Lung (tissue), 12 donors: Measurements from ENCODE around the gene LAMP1. TPM values are rescaled to one million over a fixed set of nuclear protein-coding genes. Genes with fewer than 3 reads are reported as not detected.

Experiments used
- ATAC-seq: fragments of 200-7000 bp; cut with Tn5 transposase; one replicate; pipeline ENCODE4 v1.9.1; 2020; ENCODE audit warnings: moderate number of reproducible peaks; ENCODE audit not compliant: insufficient read depth, low FRiP score
- DNase-seq, 3 donors: peaks; one replicate each; pipeline ENCODE4 v3.0.0-alpha.2; 2013 to 2017
- H3K27ac ChIP-seq, 2 donors: one replicate each; pipeline ENCODE4 v1.5.1; 2013; ENCODE audit warnings: mild to moderate bottlenecking in 2 of 2, moderate library complexity in 2 of 2, control low read depth in 1 of 2, inconsistent platforms in 1 of 2, low read depth in 1 of 2, low read length in 1 of 2
- H3K27me3 ChIP-seq, 3 donors: one replicate each; pipeline ENCODE4 v1.5.1; 2013; ENCODE audit warnings: low read length in 2 of 3; ENCODE audit not compliant: control insufficient read depth in 3 of 3, insufficient read depth in 3 of 3
- H3K36me3 ChIP-seq, 4 donors: one replicate each; pipeline ENCODE4 v1.5.1; 2013; ENCODE audit warnings: low read length in 4 of 4, mild to moderate bottlenecking in 1 of 4, moderate library complexity in 1 of 4; ENCODE audit not compliant: control insufficient read depth in 4 of 4, insufficient read depth in 4 of 4
- H3K4me1 ChIP-seq, 5 donors: one replicate each; pipeline ENCODE4 v1.5.1; 2013; ENCODE audit warnings: low read length in 5 of 5, mild to moderate bottlenecking in 2 of 5, moderate library complexity in 1 of 5; ENCODE audit not compliant: control insufficient read depth in 5 of 5, insufficient read depth in 5 of 5
- H3K4me3 ChIP-seq: one replicate; pipeline ENCODE4 v1.5.1; 2013; ENCODE audit warnings: mild to moderate bottlenecking, control low read depth, moderate library complexity
- H3K9ac ChIP-seq, 2 donors: one replicate each; pipeline ENCODE4 v1.5.1; 2013; ENCODE audit warnings: low read length in 2 of 2, control low read depth in 1 of 2; ENCODE audit not compliant: insufficient read depth in 1 of 2
- H3K9me3 ChIP-seq, 4 donors: one replicate each; pipeline ENCODE4 v1.5.1; 2013; ENCODE audit warnings: low read length in 3 of 4, mild to moderate bottlenecking in 1 of 4, moderate library complexity in 1 of 4; ENCODE audit not compliant: control insufficient read depth in 4 of 4, insufficient read depth in 3 of 4
- CTCF ChIP-seq: IDR thresholded peaks from 2 replicates; pipeline ENCODE4 v1.5.1; 2012; ENCODE audit warnings: mild to moderate bottlenecking; ENCODE audit errors: control extremely low read depth, extremely low read depth
- WGBS, 2 donors: extraction: QIAGEN DNeasy Blood & Tissue Kit; methylation state at CpG; one replicate each; pipeline ENCODE4 v1.1.7; 2013; 5-methylcytosine and 5-hydroxymethylcytosine counted together
- polyA plus RNA-seq, 2 donors: library from polyadenylated mRNA; stranded (reverse); fragments of 200-250 nt; gene quantifications; one replicate each; pipeline ENCODE4 v1.2.1, GENCODE V29; 2013
- total RNA-seq, 2 donors: library from RNA; depleted of rRNA in 1 of 2; stranded (reverse); fragments of >200 nt in 1 of 2; gene quantifications; one replicate each; pipeline ENCODE4 v1.2.1, GENCODE V29; 2014 to 2021
- donor health status: control.
- donor health status: control.
- donor health status: Bipolar disorder and iron deficiency.
- donor health status: healthy.
- donor health status: DM: yes; HTN: yes; CAD: no.

Gene LAMP1
- total and polyA plus RNA-seq, 4 donors, result 76.8 to 320 (median 150) TPM

GRCh38 chr13:113325779-113326178 is 28.7 kb downstream of the LAMP1 start:
- peaks cover 9 to 32% (median 13%) of the 10 kb centered on the region in 4 donors for H3K36me3 ChIP-seq
- H3K9ac ChIP-seq, result no peak overlapping the region
- TF ChIP-seq CTCF, result no peak
- H3K4me1 ChIP-seq, result peaks cover 0 to 10% (median 0%) of the 10 kb centered on the region in 5 donors
- WGBS, 2 donors, result 90 to 91% methylated on average over 23 of the region's 23 CpGs
- H3K27ac ChIP-seq, result no peak overlapping the region
- DNase-seq, result no peak
- H3K4me3 ChIP-seq, result no peak overlapping the region
- H3K27me3 ChIP-seq, result no peaks in the 10 kb centered on the region
- H3K9me3 ChIP-seq, result peaks cover 0 to 3% (median 0%) of the 10 kb centered on the region in 4 donors
- ATAC-seq, result no peak

- Histone ChIP-seq H3K27ac (no peak overlapping the region), H3K36me3 (peaks cover 4 to 19% (median 8%) of the 10 kb centered on the region in 4 donors), H3K27me3 (no peaks in the 10 kb centered on the region), H3K9me3 (no peaks in the 10 kb centered on the region), H3K4me1 (peaks cover 0 to 4% (median 0%) of the 10 kb centered on the region in 5 donors), H3K9ac (no peak overlapping the region), H3K4me3 (no peak overlapping the region)
- no peak for ATAC-seq
- no peak for DNase-seq
- 78 to 80% methylated on average over 13 of the region's 13 CpGs for WGBS, 2 donors
- TF ChIP-seq CTCF, result no peak
Measured at GRCh38 chr13:113327391-113327765, 30.3 kb downstream of the LAMP1 start.

- Histone ChIP-seq H3K4me3 (no peak overlapping the region), H3K27ac (no peak overlapping the region), H3K9ac (no peak overlapping the region), H3K27me3 (no peaks in the 10 kb centered on the region), H3K36me3 (peaks cover 4 to 18% (median 8%) of the 10 kb centered on the region in 4 donors), H3K9me3 (no peaks in the 10 kb centered on the region), H3K4me1 (peaks cover 0 to 4% (median 0%) of the 10 kb centered on the region in 5 donors)
- ATAC-seq (no peak), DNase-seq (no peak)
- 68 to 72% methylated on average over 20 of the region's 20 CpGs for WGBS, 2 donors
- no peak for TF ChIP-seq CTCF
Measured at GRCh38 chr13:113327766-113328471, 30.9 kb downstream of the LAMP1 start.
